Skeletal muscle satellite cell (primary cell): Measurements from ENCODE around the gene SGSM2. TPM values are rescaled to one million over a fixed set of nuclear protein-coding genes. Genes with fewer than 3 reads are reported as not detected.

Source experiments
- H3K27me3 ChIP-seq: 2 replicates; pipeline ENCODE4 v1.7.0; 2013; ENCODE audit warnings: low read length; ENCODE audit not compliant: control insufficient read depth, insufficient read depth
- H3K36me3 ChIP-seq: 2 replicates; pipeline ENCODE4 v1.7.0; 2013; ENCODE audit warnings: mild to moderate bottlenecking, control low read depth, low read length; ENCODE audit not compliant: insufficient read depth
- H3K4me1 ChIP-seq: 2 replicates; pipeline ENCODE4 v1.7.0; 2013; ENCODE audit warnings: low read length; ENCODE audit not compliant: control insufficient read depth, insufficient read depth
- H3K4me2 ChIP-seq: 2 replicates; pipeline ENCODE4 v1.7.0; 2013; ENCODE audit warnings: mild to moderate bottlenecking, low read length
- H3K4me3 ChIP-seq: 2 replicates; pipeline ENCODE4 v1.7.0; 2013; ENCODE audit warnings: low read length
- H3K9ac ChIP-seq: 2 replicates; pipeline ENCODE4 v1.7.0; 2013; ENCODE audit warnings: mild to moderate bottlenecking, low read depth, low read length, moderate library complexity
- H3K9me3 ChIP-seq: replicated peaks from 2 replicates; pipeline ENCODE4 v1.7.0; 2013; ENCODE audit warnings: mild to moderate bottlenecking, control low read depth, low read length
- small RNA-seq: library from RNA; depleted of rRNA; stranded (forward); fragments of <200 nt; gene quantifications from one replicate; pipeline ENCODE3, GENCODE V24; 2012

The SGSM2 gene

GRCh38 chr17:2420176-2420575 is 82.9 kb downstream of the SGSM2 start:
- no peaks in the 10 kb centered on the region for H3K9me3 ChIP-seq
- H3K27me3 ChIP-seq = no peaks in the 10 kb centered on the region
- H3K36me3 ChIP-seq = peaks cover 14% of the 10 kb centered on the region
- H3K4me1 ChIP-seq = peaks cover 8% of the 10 kb centered on the region
- no peak overlapping the region for H3K4me3 ChIP-seq
- H3K9ac ChIP-seq = no peak overlapping the region
- no peak overlapping the region for H3K4me2 ChIP-seq

GRCh38 chr17:2421315-2422147 is 84.2 kb downstream of the SGSM2 start:
- H3K9me3 ChIP-seq = no peaks in the 10 kb centered on the region
- H3K4me2 ChIP-seq = no peak overlapping the region
- peaks cover 17% of the 10 kb centered on the region for H3K36me3 ChIP-seq
- no peaks in the 10 kb centered on the region for H3K27me3 ChIP-seq
- no peak overlapping the region for H3K4me3 ChIP-seq
- peaks cover 5% of the 10 kb centered on the region for H3K4me1 ChIP-seq
- no peak overlapping the region for H3K9ac ChIP-seq

GRCh38 chr17:2423271-2423670 is 86.0 kb downstream of the SGSM2 start:
- no peak overlapping the region for H3K4me2 ChIP-seq
- H3K4me1 ChIP-seq = peaks cover 5% of the 10 kb centered on the region
- H3K4me3 ChIP-seq = no peak overlapping the region
- no peak overlapping the region for H3K9ac ChIP-seq
- H3K27me3 ChIP-seq = no peaks in the 10 kb centered on the region
- H3K36me3 ChIP-seq = peaks cover 17% of the 10 kb centered on the region
- H3K9me3 ChIP-seq = no peaks in the 10 kb centered on the region

- Histone ChIP-seq H3K4me2 (no peak overlapping the region), H3K4me1 (no peaks in the 10 kb centered on the region), H3K4me3 (no peak overlapping the region), H3K27me3 (no peaks in the 10 kb centered on the region), H3K9ac (no peak overlapping the region), H3K9me3 (no peaks in the 10 kb centered on the region), H3K36me3 (peaks cover 2% of the 10 kb centered on the region)
Measured at GRCh38 chr17:2427215-2427614, 89.9 kb downstream of the SGSM2 start.

DNA sequence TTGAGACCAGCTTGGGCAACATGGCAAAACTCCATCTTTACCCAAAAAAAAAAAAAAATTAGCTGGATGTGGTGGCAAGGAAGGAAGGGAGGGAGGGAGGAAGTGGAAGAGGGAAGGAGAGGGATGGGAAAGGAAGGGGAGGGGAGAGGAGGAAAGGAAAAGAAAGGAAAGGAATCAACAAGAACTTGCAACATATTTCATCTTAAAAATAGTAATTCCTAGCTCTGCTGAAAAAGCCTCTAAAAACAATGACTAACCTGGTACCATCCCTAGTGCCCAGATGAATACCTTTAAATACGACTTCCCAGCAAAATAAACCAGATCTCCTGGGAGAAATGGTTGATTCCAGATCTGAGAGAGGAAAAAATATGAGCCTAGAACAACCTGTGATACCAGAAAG is 90.6 kb downstream of the SGSM2 start:
- no peak overlapping the region for H3K9ac ChIP-seq
- no peak overlapping the region for H3K4me3 ChIP-seq
- H3K4me2 ChIP-seq = no peak overlapping the region
- H3K4me1 ChIP-seq = no peaks in the 10 kb centered on the region
- H3K9me3 ChIP-seq = no peaks in the 10 kb centered on the region
- H3K27me3 ChIP-seq = no peaks in the 10 kb centered on the region
- peaks cover 6% of the 10 kb centered on the region for H3K36me3 ChIP-seq

Small RNA genes within 50 kb of the gene (small RNA-seq; reads per million reads assigned to genes)
- gene AC006435.3 (not detected), gene AC006435.4 (not detected), gene SNORD91A (59.9 reads per million, percentile 96 among the genes with 10 or more reads in this experiment), gene SNORD91B (14.7 reads per million, percentile 93 among the genes with 10 or more reads in this experiment)
